H9 (cell line): Measurements from ENCODE around the gene FBXL5. TPM values are rescaled to one million over a fixed set of nuclear protein-coding genes. Genes with fewer than 3 reads are reported as not detected.

Experiments
- DNase-seq: peaks from one replicate; pipeline ENCODE4 v3.0.0-alpha.2; 2017
- H2AFZ ChIP-seq: one replicate; pipeline ENCODE4 v1.6.1; 2013; ENCODE audit warnings: mild to moderate bottlenecking, low read length, control low read depth, moderate library complexity
- H2AK5ac ChIP-seq: 2 replicates; pipeline ENCODE4 v1.6.1; 2013; ENCODE audit warnings: low read length, control low read depth, mixed read lengths; ENCODE audit not compliant: insufficient read length
- H2BK120ac ChIP-seq: one replicate; pipeline ENCODE4 v1.6.1; 2013; ENCODE audit warnings: low read depth, mild to moderate bottlenecking, low read length, control low read depth, inconsistent platforms; ENCODE audit not compliant: poor library complexity, severe bottlenecking
- H2BK12ac ChIP-seq: 2 replicates; pipeline ENCODE4 v1.6.1; 2013; ENCODE audit warnings: low read length, control low read depth, mixed read lengths, low read depth; ENCODE audit not compliant: insufficient read length
- H2BK15ac ChIP-seq: 2 replicates; pipeline ENCODE4 v1.6.1; 2013; ENCODE audit warnings: low read depth, low read length, control low read depth
- H2BK20ac ChIP-seq: one replicate; pipeline ENCODE4 v1.6.1; 2013; ENCODE audit warnings: low read depth, mild to moderate bottlenecking, low read length, control low read depth, inconsistent platforms; ENCODE audit not compliant: poor library complexity, severe bottlenecking
- H2BK5ac ChIP-seq: 2 replicates; pipeline ENCODE4 v1.6.1; 2013; ENCODE audit warnings: low read length, control low read depth, mixed read lengths; ENCODE audit not compliant: insufficient read length
- H3K14ac ChIP-seq: 2 replicates; pipeline ENCODE4 v1.6.1; 2013; ENCODE audit warnings: low read length, control low read depth; ENCODE audit not compliant: insufficient read depth
- H3K18ac ChIP-seq: 2 replicates; pipeline ENCODE4 v1.6.1; 2013; ENCODE audit warnings: low read depth, mild to moderate bottlenecking, mixed read lengths, low read length, control low read depth; ENCODE audit not compliant: insufficient read length
- H3K23ac ChIP-seq: 2 replicates; pipeline ENCODE4 v1.6.1; 2013; ENCODE audit warnings: low read length, control low read depth, mixed read lengths, low read depth; ENCODE audit not compliant: insufficient read length
- H3K23me2 ChIP-seq: 2 replicates; pipeline ENCODE4 v1.6.1; 2013; ENCODE audit warnings: low read depth, mild to moderate bottlenecking, mixed read lengths, low read length, control low read depth; ENCODE audit not compliant: insufficient read length, poor library complexity, severe bottlenecking
- H3K27ac ChIP-seq: 2 replicates; pipeline ENCODE4 v1.5.1; 2013; ENCODE audit warnings: low read length, control low read depth, mixed read lengths, low read depth; ENCODE audit not compliant: insufficient read length
- H3K27me3 ChIP-seq: 2 replicates; pipeline ENCODE4 v1.6.1; 2013; ENCODE audit warnings: low read length, control low read depth, inconsistent platforms; ENCODE audit not compliant: insufficient read depth
- H3K4ac ChIP-seq: 2 replicates; pipeline ENCODE4 v1.6.1; 2013; ENCODE audit warnings: low read depth, mild to moderate bottlenecking, control low read depth, inconsistent platforms, low read length, moderate library complexity
- H3K4me1 ChIP-seq: 2 replicates; pipeline ENCODE4 v1.6.1; 2013; ENCODE audit warnings: low read length, control low read depth, inconsistent platforms; ENCODE audit not compliant: insufficient read depth
- H3K4me2 ChIP-seq: 2 replicates; pipeline ENCODE4 v1.6.1; 2013; ENCODE audit warnings: low read length, control low read depth, mixed read lengths; ENCODE audit not compliant: insufficient read length, insufficient read depth
- H3K56ac ChIP-seq: 2 replicates; pipeline ENCODE4 v1.6.1; 2013; ENCODE audit warnings: low read depth, mild to moderate bottlenecking, mixed read lengths, low read length, control low read depth; ENCODE audit not compliant: insufficient read length
- H3K79me1 ChIP-seq: 2 replicates; pipeline ENCODE4 v1.6.1; 2013; ENCODE audit warnings: low read depth, mild to moderate bottlenecking, moderate library complexity, low read length, control low read depth, inconsistent platforms; ENCODE audit not compliant: insufficient read depth, poor library complexity, severe bottlenecking
- H3K79me2 ChIP-seq: 2 replicates; pipeline ENCODE4 v1.6.1; 2013; ENCODE audit warnings: low read length, control low read depth, inconsistent platforms; ENCODE audit not compliant: insufficient read depth
- H3K9ac ChIP-seq: 2 replicates; pipeline ENCODE4 v1.6.1; 2013; ENCODE audit warnings: low read length, control low read depth, mixed read lengths; ENCODE audit not compliant: insufficient read length; ENCODE audit errors: extremely low read depth
- H3K9me3 ChIP-seq: one replicate; pipeline ENCODE4 v1.6.1; 2013; ENCODE audit warnings: low read depth, low read length, inconsistent platforms; ENCODE audit not compliant: control insufficient read depth
- H3T11ph ChIP-seq: one replicate; pipeline ENCODE4 v1.6.1; 2013; ENCODE audit warnings: mild to moderate bottlenecking, low read length, control low read depth, inconsistent platforms
- H4K20me1 ChIP-seq: one replicate; pipeline ENCODE4 v1.6.1; 2013; ENCODE audit not compliant: control insufficient read depth, insufficient read length, insufficient read depth
- H4K5ac ChIP-seq: 2 replicates; pipeline ENCODE4 v1.6.1; 2013; ENCODE audit warnings: low read depth, mild to moderate bottlenecking, mixed read lengths, low read length, control low read depth; ENCODE audit not compliant: insufficient read length
- H4K8ac ChIP-seq: replicated peaks from 2 replicates; pipeline ENCODE4 v1.6.1; 2013; ENCODE audit warnings: low read length, control low read depth, mixed read lengths, low read depth; ENCODE audit not compliant: insufficient read length
- H4K91ac ChIP-seq: 2 replicates; pipeline ENCODE4 v1.6.1; 2013; ENCODE audit warnings: low read depth, mild to moderate bottlenecking, moderate library complexity, mixed read lengths, low read length, control low read depth; ENCODE audit not compliant: insufficient read length
- H3K27ac Mint-ChIP-seq, 3 experiments: 2 replicates in 2 of 3; 3 replicates in 1 of 3; pipeline ENCODE4 v1.8.0; 2020 to 2021; ENCODE audit warnings: mixed read lengths in 3 of 3, mild to moderate bottlenecking in 1 of 3, moderate library complexity in 1 of 3
- H3K27me3 Mint-ChIP-seq: 2 replicates; pipeline ENCODE4 v1.8.0; 2021; ENCODE audit warnings: low read depth, mild to moderate bottlenecking, moderate library complexity, mixed read lengths
- H3K36me3 Mint-ChIP-seq, 3 experiments: 2 replicates in 2 of 3; 3 replicates in 1 of 3; pipeline ENCODE4 v1.8.0; 2020 to 2021; ENCODE audit warnings: low read depth in 3 of 3, mixed read lengths in 3 of 3; ENCODE audit not compliant: insufficient read depth in 1 of 3
- H3K4me1 Mint-ChIP-seq, 2 experiments: 2 replicates each; pipeline ENCODE4 v1.8.0; 2020; ENCODE audit warnings: mixed read lengths in 2 of 2
- H3K4me3 Mint-ChIP-seq, 2 experiments: 2 replicates in 1 of 2; 3 replicates in 1 of 2; pipeline ENCODE4 v1.8.0; 2020 to 2021; ENCODE audit warnings: mild to moderate bottlenecking in 2 of 2, mixed read lengths in 2 of 2, moderate library complexity in 1 of 2
- H3K9me3 Mint-ChIP-seq, 2 experiments: 2 replicates in 1 of 2; 3 replicates in 1 of 2; pipeline ENCODE4 v1.8.0; 2020; ENCODE audit warnings: mild to moderate bottlenecking in 2 of 2, mixed read lengths in 2 of 2, moderate library complexity in 1 of 2
- WGBS: extraction: QIAGEN DNeasy Blood & Tissue Kit; methylation state at CpG from one replicate; pipeline ENCODE4 v1.1.7; 2013; ENCODE audit warnings: missing lambda C conversion rate, low lambda C conversion rate, mixed read lengths; ENCODE audit not compliant: insufficient read length; ENCODE audit errors: extremely low coverage; 5-methylcytosine and 5-hydroxymethylcytosine counted together
- total RNA-seq: library from RNA; stranded (reverse); gene quantifications from 2 replicates; pipeline ENCODE4 v1.2.1, GENCODE V29; 2021
- TF ChIP-seq, protein P1 (sequence below): fragments of 200-600 bp; sonication (generic); conservative IDR thresholded peaks from 3 replicates; pipeline ENCODE4 v1.8.0; 2021; ENCODE audit warnings: antibody characterized with exemption, mild to moderate bottlenecking

FBXL5 gene
- total RNA-seq, 1 experiment from 2014 or later: 57.6 TPM

DNA sequence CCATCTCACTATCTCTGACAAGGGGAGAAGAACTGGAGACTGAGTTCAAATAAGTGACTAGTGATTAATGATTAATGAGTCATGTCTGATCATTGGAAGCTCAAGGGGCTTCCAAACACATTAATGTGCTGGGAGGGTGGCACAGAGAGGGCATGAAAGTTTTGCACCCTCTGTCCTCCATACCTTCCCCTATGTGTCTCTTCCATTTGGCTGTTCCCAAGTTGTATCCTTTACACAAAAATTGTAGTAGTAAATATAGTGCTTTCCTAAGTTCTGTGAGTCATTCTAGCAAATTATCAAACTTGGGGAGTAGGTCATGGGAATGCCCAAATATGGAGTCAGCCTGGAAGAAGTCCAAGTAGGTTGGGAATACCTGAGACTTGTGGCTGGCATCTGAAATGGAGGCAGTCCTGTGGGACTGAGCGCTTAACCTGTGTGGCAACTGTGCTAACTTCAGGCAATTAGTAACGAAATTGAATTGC is 22.4 kb upstream of the FBXL5 start:
- no peak for DNase-seq
- peaks cover 7% of the 10 kb centered on the region; the same call in 1 of the 2 replicates for H3K4me1 ChIP-seq
- Mint-ChIP-seq H3K27ac (peak overlapping the region; percentile 0 to 92 (median 59); a peak in 3 of 7 replicates), H3K36me3 (peaks cover 5 to 8% (median 8%) of the 10 kb centered on the region in 3 experiments), H3K9me3 (no peaks in the 10 kb centered on the region), H3K4me3 (peak overlapping the region in 1 of 2 experiments; percentile 63; a peak in 1 of 5 replicates), H3K4me1 (peaks cover 28% of the 10 kb centered on the region in 2 experiments), H3K27me3 (no peaks in the 10 kb centered on the region)
- H2BK5ac ChIP-seq: no peak overlapping the region
- no peak overlapping the region for H2BK20ac ChIP-seq
- H4K8ac ChIP-seq: no peak overlapping the region
- peak overlapping the region; percentile 92 for H3T11ph ChIP-seq
- no peaks in the 10 kb centered on the region for H3K27me3 ChIP-seq
- H4K91ac ChIP-seq: no peak overlapping the region
- H2AFZ ChIP-seq: no peak overlapping the region
- H3K18ac ChIP-seq: no peak overlapping the region
- H3K9me3 ChIP-seq: no peaks in the 10 kb centered on the region
- no peak overlapping the region for H3K9ac ChIP-seq
- H2BK12ac ChIP-seq: no peak overlapping the region
- no peak overlapping the region for H4K5ac ChIP-seq
- no peak overlapping the region for H3K27ac ChIP-seq
- no CpG with 5 or more reads among the region's 2 CpGs for WGBS
- H3K4me2 ChIP-seq: peak overlapping the region; percentile 6
- H4K20me1 ChIP-seq: no peaks in the 10 kb centered on the region
- H2AK5ac ChIP-seq: no peak overlapping the region
- TF ChIP-seq, protein P1, sequence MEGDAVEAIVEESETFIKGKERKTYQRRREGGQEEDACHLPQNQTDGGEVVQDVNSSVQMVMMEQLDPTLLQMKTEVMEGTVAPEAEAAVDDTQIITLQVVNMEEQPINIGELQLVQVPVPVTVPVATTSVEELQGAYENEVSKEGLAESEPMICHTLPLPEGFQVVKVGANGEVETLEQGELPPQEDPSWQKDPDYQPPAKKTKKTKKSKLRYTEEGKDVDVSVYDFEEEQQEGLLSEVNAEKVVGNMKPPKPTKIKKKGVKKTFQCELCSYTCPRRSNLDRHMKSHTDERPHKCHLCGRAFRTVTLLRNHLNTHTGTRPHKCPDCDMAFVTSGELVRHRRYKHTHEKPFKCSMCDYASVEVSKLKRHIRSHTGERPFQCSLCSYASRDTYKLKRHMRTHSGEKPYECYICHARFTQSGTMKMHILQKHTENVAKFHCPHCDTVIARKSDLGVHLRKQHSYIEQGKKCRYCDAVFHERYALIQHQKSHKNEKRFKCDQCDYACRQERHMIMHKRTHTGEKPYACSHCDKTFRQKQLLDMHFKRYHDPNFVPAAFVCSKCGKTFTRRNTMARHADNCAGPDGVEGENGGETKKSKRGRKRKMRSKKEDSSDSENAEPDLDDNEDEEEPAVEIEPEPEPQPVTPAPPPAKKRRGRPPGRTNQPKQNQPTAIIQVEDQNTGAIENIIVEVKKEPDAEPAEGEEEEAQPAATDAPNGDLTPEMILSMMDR: no peak
- H3K4ac ChIP-seq: no peak overlapping the region
- H3K23me2 ChIP-seq: peaks cover 4% of the 10 kb centered on the region
- no peak overlapping the region for H3K14ac ChIP-seq
- H2BK120ac ChIP-seq: no peak overlapping the region
- no peak overlapping the region for H2BK15ac ChIP-seq
- H3K79me1 ChIP-seq: peaks cover 2% of the 10 kb centered on the region
- peaks cover 13% of the 10 kb centered on the region for H3K79me2 ChIP-seq
- H3K56ac ChIP-seq: no peak overlapping the region
- H3K23ac ChIP-seq: no peak overlapping the region
